SK-N-SH treated with all-trans-retinoic acid at 6 μM for 48 hours (cell line): Measurements from ENCODE around the gene CMIP.

ENCODE experiments used
- ATAC-seq: fragments of 200-7000 bp; cut with Tn5 transposase; 3 replicates; pipeline ENCODE4 v1.9.1; 2020; ENCODE audit warnings: mild to moderate bottlenecking, moderate library complexity
- ARNTL ChIP-seq: fragments of 450-650 bp; formaldehyde crosslinking; IDR thresholded peaks from 2 replicates; pipeline ENCODE4 v1.5.0; 2020; ENCODE audit warnings: low read depth, mild to moderate bottlenecking, moderate library complexity, borderline replicate concordance
- BACH2 ChIP-seq: fragments of 250-450 bp; sonication (Bioruptor Pico); IDR thresholded peaks from 2 replicates; pipeline ENCODE4 v1.9.0; 2021; ENCODE audit warnings: mild to moderate bottlenecking, borderline replicate concordance
- CSDC2 ChIP-seq: fragments of 250-450 bp; sonication (Bioruptor Pico); IDR thresholded peaks from 2 replicates; pipeline ENCODE4 v1.5.0; 2020; ENCODE audit warnings: mild to moderate bottlenecking, moderate library complexity
- ESRRG ChIP-seq: fragments of 250-450 bp; sonication (Bioruptor Pico); IDR thresholded peaks from 2 replicates; pipeline ENCODE4 v1.6.1; 2021; ENCODE audit warnings: mild to moderate bottlenecking
- GLIS3 ChIP-seq: fragments of 250-450 bp; sonication (Bioruptor Pico); IDR thresholded peaks from 2 replicates; pipeline ENCODE4 v1.5.0; 2020; ENCODE audit warnings: mild to moderate bottlenecking, moderate library complexity
- ISL1 ChIP-seq: fragments of 250-450 bp; sonication (Bioruptor Pico); IDR thresholded peaks from 2 replicates; pipeline ENCODE4 v2.1.2; 2022; ENCODE audit warnings: mild to moderate bottlenecking, moderate library complexity
- OSR1 ChIP-seq: fragments of 250-450 bp; sonication (Bioruptor Pico); IDR thresholded peaks from 2 replicates; pipeline ENCODE4 v1.8.0; 2022; ENCODE audit warnings: moderate library complexity, mild to moderate bottlenecking, inconsistent platforms
- PPARA ChIP-seq: fragments of 250-450 bp; sonication (Bioruptor Pico); IDR thresholded peaks from 2 replicates; pipeline ENCODE4 v1.5.0; 2020; ENCODE audit warnings: mild to moderate bottlenecking, borderline replicate concordance
- RARB ChIP-seq: fragments of 250-450 bp; sonication (Bioruptor Pico); IDR thresholded peaks from 2 replicates; pipeline ENCODE4 v1.8.0; 2021; ENCODE audit warnings: mild to moderate bottlenecking, moderate library complexity
- SNAI2 ChIP-seq: fragments of 250-450 bp; sonication (Bioruptor Pico); IDR thresholded peaks from 2 replicates; pipeline ENCODE4 v1.5.0; 2020; ENCODE audit warnings: mild to moderate bottlenecking, moderate library complexity
- TCF4 ChIP-seq: fragments of 250-450 bp; sonication (Bioruptor Pico); IDR thresholded peaks from 2 replicates; pipeline ENCODE4 v1.8.0; 2021; ENCODE audit warnings: mild to moderate bottlenecking, moderate library complexity, borderline replicate concordance
- TOX ChIP-seq: fragments of 250-450 bp; sonication (Bioruptor Pico); IDR thresholded peaks from 2 replicates; pipeline ENCODE4 v1.8.0; 2021; ENCODE audit warnings: mild to moderate bottlenecking, moderate library complexity, borderline replicate concordance
- ZC3H10 ChIP-seq: fragments of 250-450 bp; sonication (Bioruptor Pico); IDR thresholded peaks from 2 replicates; pipeline ENCODE4 v1.5.1; 2021; ENCODE audit warnings: mild to moderate bottlenecking, moderate library complexity
- ZFP3 ChIP-seq: fragments of 250-450 bp; sonication (Bioruptor Pico); IDR thresholded peaks from 2 replicates; pipeline ENCODE4 v1.5.0; 2020; ENCODE audit warnings: mild to moderate bottlenecking, moderate library complexity
- ZFP30 ChIP-seq: fragments of 450-650 bp; formaldehyde crosslinking; IDR thresholded peaks from 2 replicates; pipeline ENCODE4 v1.5.0; 2022; ENCODE audit warnings: mild to moderate bottlenecking, moderate library complexity
- ZNF565 ChIP-seq: fragments of 450-650 bp; formaldehyde crosslinking; conservative IDR thresholded peaks from 2 replicates; pipeline ENCODE4 v1.5.0; 2020; ENCODE audit warnings: low read depth, mild to moderate bottlenecking, moderate library complexity
- ZNF70 ChIP-seq: fragments of 450-650 bp; formaldehyde crosslinking; IDR thresholded peaks from 2 replicates; pipeline ENCODE4 v1.5.0; 2020; ENCODE audit warnings: mild to moderate bottlenecking, moderate library complexity
- ZNF8 ChIP-seq: fragments of 450-650 bp; formaldehyde crosslinking; IDR thresholded peaks from 2 replicates; pipeline ENCODE4 v1.5.0; 2020; ENCODE audit warnings: mild to moderate bottlenecking, moderate library complexity
- TF ChIP-seq, protein P1 (sequence below): fragments of 250-450 bp; sonication (Bioruptor Pico); IDR thresholded peaks from 2 replicates; pipeline ENCODE4 v1.8.0; 2020; ENCODE audit warnings: mild to moderate bottlenecking, moderate library complexity, borderline replicate concordance
- TF ChIP-seq, protein P2 (sequence below): fragments of 250-450 bp; sonication (Bioruptor Pico); IDR thresholded peaks from 2 replicates; pipeline ENCODE4 v1.8.0; 2021; ENCODE audit warnings: low read depth, mild to moderate bottlenecking, moderate library complexity, borderline replicate concordance
- TF ChIP-seq, protein P3 (sequence below): fragments of 250-450 bp; sonication (Bioruptor Pico); IDR thresholded peaks from 2 replicates; pipeline ENCODE4 v1.5.1; 2020; ENCODE audit warnings: low read depth, mild to moderate bottlenecking, moderate library complexity
- TF ChIP-seq, protein P4 (sequence below): fragments of 250-450 bp; sonication (Bioruptor Pico); IDR thresholded peaks from 2 replicates; pipeline ENCODE4 v1.5.1; 2021; ENCODE audit warnings: mild to moderate bottlenecking, moderate library complexity

Gene CMIP

DNA sequence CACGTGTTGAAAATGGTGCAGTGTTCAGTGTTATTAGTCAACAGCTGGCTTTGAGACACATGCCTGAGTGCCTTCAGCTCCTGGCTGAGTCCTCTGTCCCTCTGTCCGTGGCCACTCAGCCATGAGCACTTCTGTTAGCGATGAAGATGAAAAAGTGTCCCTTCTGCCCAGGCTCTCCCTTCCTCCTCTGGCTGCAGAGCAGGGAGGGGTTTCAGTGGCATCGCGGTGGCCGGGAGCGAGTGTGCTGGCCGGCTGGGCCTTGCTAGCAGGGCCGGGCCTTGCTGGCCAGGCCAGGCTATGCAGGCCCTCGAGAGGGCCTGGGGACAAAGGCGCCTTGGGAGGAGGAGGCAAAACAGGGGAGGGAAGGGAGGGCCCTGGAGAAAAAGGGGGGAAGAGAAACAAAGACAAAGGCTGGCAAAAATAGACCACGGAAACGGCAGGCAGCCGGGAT, 47.7 kb downstream of the CMIP start:
- no peak for ATAC-seq
- TF ChIP-seq ZC3H10 (CRISPR knock-in tag) (no peak), BACH2 (CRISPR knock-in tag) (no peak), GLIS3 (CRISPR knock-in tag) (no peak), TCF4 (no peak), PPARA (CRISPR knock-in tag) (no peak), SNAI2 (no peak), ARNTL (CRISPR knock-in tag) (no peak), ISL1 (CRISPR knock-in tag) (no peak), RARB (CRISPR knock-in tag) (no peak), CSDC2 (no peak), OSR1 (CRISPR knock-in tag) (no peak)
- TF ChIP-seq, protein P1, sequence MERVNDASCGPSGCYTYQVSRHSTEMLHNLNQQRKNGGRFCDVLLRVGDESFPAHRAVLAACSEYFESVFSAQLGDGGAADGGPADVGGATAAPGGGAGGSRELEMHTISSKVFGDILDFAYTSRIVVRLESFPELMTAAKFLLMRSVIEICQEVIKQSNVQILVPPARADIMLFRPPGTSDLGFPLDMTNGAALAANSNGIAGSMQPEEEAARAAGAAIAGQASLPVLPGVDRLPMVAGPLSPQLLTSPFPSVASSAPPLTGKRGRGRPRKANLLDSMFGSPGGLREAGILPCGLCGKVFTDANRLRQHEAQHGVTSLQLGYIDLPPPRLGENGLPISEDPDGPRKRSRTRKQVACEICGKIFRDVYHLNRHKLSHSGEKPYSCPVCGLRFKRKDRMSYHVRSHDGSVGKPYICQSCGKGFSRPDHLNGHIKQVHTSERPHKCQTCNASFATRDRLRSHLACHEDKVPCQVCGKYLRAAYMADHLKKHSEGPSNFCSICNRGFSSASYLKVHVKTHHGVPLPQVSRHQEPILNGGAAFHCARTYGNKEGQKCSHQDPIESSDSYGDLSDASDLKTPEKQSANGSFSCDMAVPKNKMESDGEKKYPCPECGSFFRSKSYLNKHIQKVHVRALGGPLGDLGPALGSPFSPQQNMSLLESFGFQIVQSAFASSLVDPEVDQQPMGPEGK, result no peak
- TF ChIP-seq, protein P2, sequence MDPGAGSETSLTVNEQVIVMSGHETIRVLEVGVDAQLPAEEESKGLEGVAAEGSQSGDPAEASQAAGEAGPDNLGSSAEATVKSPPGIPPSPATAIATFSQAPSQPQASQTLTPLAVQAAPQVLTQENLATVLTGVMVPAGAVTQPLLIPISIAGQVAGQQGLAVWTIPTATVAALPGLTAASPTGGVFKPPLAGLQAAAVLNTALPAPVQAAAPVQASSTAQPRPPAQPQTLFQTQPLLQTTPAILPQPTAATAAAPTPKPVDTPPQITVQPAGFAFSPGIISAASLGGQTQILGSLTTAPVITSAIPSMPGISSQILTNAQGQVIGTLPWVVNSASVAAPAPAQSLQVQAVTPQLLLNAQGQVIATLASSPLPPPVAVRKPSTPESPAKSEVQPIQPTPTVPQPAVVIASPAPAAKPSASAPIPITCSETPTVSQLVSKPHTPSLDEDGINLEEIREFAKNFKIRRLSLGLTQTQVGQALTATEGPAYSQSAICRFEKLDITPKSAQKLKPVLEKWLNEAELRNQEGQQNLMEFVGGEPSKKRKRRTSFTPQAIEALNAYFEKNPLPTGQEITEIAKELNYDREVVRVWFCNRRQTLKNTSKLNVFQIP (CRISPR knock-in tag), result no peak
- TF ChIP-seq, protein P3, sequence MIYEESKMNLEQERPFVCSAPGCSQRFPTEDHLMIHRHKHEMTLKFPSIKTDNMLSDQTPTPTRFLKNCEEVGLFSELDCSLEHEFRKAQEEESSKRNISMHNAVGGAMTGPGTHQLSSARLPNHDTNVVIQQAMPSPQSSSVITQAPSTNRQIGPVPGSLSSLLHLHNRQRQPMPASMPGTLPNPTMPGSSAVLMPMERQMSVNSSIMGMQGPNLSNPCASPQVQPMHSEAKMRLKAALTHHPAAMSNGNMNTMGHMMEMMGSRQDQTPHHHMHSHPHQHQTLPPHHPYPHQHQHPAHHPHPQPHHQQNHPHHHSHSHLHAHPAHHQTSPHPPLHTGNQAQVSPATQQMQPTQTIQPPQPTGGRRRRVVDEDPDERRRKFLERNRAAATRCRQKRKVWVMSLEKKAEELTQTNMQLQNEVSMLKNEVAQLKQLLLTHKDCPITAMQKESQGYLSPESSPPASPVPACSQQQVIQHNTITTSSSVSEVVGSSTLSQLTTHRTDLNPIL (CRISPR knock-in tag), result no peak
- TF ChIP-seq, protein P4, sequence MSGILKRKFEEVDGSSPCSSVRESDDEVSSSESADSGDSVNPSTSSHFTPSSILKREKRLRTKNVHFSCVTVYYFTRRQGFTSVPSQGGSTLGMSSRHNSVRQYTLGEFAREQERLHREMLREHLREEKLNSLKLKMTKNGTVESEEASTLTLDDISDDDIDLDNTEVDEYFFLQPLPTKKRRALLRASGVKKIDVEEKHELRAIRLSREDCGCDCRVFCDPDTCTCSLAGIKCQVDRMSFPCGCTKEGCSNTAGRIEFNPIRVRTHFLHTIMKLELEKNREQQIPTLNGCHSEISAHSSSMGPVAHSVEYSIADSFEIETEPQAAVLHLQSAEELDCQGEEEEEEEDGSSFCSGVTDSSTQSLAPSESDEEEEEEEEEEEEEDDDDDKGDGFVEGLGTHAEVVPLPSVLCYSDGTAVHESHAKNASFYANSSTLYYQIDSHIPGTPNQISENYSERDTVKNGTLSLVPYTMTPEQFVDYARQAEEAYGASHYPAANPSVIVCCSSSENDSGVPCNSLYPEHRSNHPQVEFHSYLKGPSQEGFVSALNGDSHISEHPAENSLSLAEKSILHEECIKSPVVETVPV, result no peak

DNA sequence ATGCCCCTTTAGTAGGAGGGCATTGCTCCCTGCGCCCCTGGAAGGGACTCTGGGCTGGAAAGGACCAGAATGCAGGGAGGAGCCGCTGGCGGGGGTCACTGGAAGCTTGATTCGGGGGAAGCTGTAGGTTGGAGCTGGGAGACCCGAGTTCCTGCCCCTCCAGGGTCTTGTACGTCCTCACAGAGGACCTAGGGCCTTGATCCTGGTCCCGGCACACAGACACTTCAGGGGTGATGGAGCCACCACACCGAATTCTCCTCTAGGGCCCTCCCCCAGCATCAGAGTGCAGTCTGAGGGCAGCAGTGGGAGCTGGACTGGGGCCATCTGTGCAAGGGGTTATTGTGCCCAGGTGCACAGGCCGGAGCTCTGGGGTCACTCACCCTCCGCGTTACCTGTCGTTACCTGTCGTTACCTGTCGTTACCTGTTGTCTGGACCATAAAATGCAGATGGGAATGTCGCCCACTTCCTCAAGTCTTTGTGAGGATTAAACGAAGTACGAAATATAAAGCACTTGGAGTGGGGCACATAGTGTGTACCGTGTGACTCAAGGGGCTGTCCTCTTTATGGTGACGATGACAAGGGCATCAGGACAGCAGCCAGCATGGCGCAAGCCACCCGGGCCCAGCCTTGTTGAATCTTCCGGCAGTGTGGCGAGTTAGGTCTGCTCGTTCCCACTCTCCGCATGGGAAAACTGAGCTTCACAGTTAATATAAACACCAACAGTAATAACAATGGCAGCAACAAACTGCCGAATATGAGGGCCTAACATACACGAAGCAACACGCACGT, 48.6 kb downstream of the CMIP start:
- TF ChIP-seq RARB (CRISPR knock-in tag), result no peak
- TF ChIP-seq BACH2 (CRISPR knock-in tag), result no peak
- no peak for TF ChIP-seq OSR1 (CRISPR knock-in tag)
- no peak for TF ChIP-seq TCF4
- no peak for TF ChIP-seq ZNF565
- TF ChIP-seq CSDC2, result no peak
- TF ChIP-seq ARNTL (CRISPR knock-in tag), result no peak
- no peak for TF ChIP-seq ESRRG
- TF ChIP-seq GLIS3 (CRISPR knock-in tag), result no peak
- TF ChIP-seq, protein P3 (CRISPR knock-in tag), result no peak
- no peak for TF ChIP-seq SNAI2
- no peak for TF ChIP-seq ZNF8 (CRISPR knock-in tag)
- TF ChIP-seq TOX (CRISPR knock-in tag), result no peak
- TF ChIP-seq, protein P1, result no peak
- TF ChIP-seq ZFP3, result no peak
- TF ChIP-seq PPARA (CRISPR knock-in tag), result no peak
- TF ChIP-seq ZNF70, result no peak
- TF ChIP-seq ZFP30 (CRISPR knock-in tag), result no peak
- ATAC-seq, result no peak
